Measurements from ENCODE around the gene KHNYN.

GRCh38 chr14:24483604-24484252 is 54.0 kb downstream of the KHNYN start:
- TF ChIP-seq CTCF (IDR thresholded peaks at IDR 0.05; ENCODE audit: borderline replicate concordance, extremely low read depth, low read length, poor library complexity, severe bottlenecking): no peak
- no peak for TF ChIP-seq EZH2 (IDR thresholded peaks at IDR 0.05; ENCODE audit: borderline replicate concordance, low read depth, low read length, severe bottlenecking)
